DMS 273 (cell line): ENCODE results near the gene PPIE.

Experiments
- DNase-seq: peaks from one replicate; lab custom pipeline; 2025; ENCODE audit not compliant: unreplicated experiment; lab: John Stamatoyannopoulos, UW

Gene PPIE

GRCh38 chr1:39800471-39800835 lies 61.8 kb downstream of the PPIE start:
- no peak for DNase-seq

- no peak for DNase-seq
Observed at GRCh38 chr1:39802496-39803260, 64.0 kb downstream of the PPIE start.

GRCh38 chr1:39805385-39805784 lies 66.7 kb downstream of the PPIE start:
- no peak for DNase-seq

GRCh38 chr1:39808784-39809517 lies 70.3 kb downstream of the PPIE start:
- DNase-seq = no peak

- DNase-seq = no peak
Observed at GRCh38 chr1:39812913-39813312, 74.2 kb downstream of the PPIE start.
